Liver (tissue), 9 donors: ENCODE measurements around the gene TSN. TPM values are rescaled to one million over a fixed set of nuclear protein-coding genes. Genes with fewer than 3 reads are reported as not detected.

Experiments used
- DNase-seq: peaks from one replicate; pipeline ENCODE4 v3.0.0-alpha.2; 2017; ENCODE audit warnings: low spot score
- H3K27ac ChIP-seq, 2 donors: one replicate each; pipeline ENCODE4 v1.7.0; 2013; ENCODE audit warnings: inconsistent platforms in 2 of 2, low read length in 2 of 2, control low read depth in 1 of 2, low read depth in 1 of 2, mild to moderate bottlenecking in 1 of 2
- H3K27me3 ChIP-seq, 4 donors: one replicate each; pipeline versions ENCODE4 v1.6.1 to v1.7.0; 2013; ENCODE audit warnings: low read length in 3 of 4, inconsistent platforms in 1 of 4, mild to moderate bottlenecking in 1 of 4, moderate library complexity in 1 of 4; ENCODE audit not compliant: control insufficient read depth in 4 of 4, insufficient read depth in 4 of 4
- H3K36me3 ChIP-seq, 4 donors: one replicate each; pipeline versions ENCODE4 v1.6.1 to v1.7.0; 2013; ENCODE audit warnings: low read length in 3 of 4, mild to moderate bottlenecking in 3 of 4, low read depth in 1 of 4, moderate library complexity in 1 of 4; ENCODE audit not compliant: control insufficient read depth in 4 of 4, insufficient read depth in 3 of 4
- H3K4me1 ChIP-seq, 4 donors: one replicate each; pipeline versions ENCODE4 v1.6.1 to v1.7.0; 2013; ENCODE audit warnings: low read length in 3 of 4, mild to moderate bottlenecking in 3 of 4, moderate library complexity in 1 of 4; ENCODE audit not compliant: control insufficient read depth in 4 of 4, insufficient read depth in 4 of 4
- H3K4me3 ChIP-seq, 3 donors: one replicate each; pipeline versions ENCODE4 v1.6.1 to v1.7.0; 2013; ENCODE audit warnings: low read length in 3 of 3, control low read depth in 1 of 3, low read depth in 1 of 3, mild to moderate bottlenecking in 1 of 3
- H3K9ac ChIP-seq, 2 donors: one replicate each; pipeline ENCODE4 v1.7.0; 2013; ENCODE audit warnings: low read length in 2 of 2, mild to moderate bottlenecking in 2 of 2, moderate library complexity in 2 of 2, control low read depth in 1 of 2, low read depth in 1 of 2
- H3K9me3 ChIP-seq, 4 donors: one replicate each; pipeline versions ENCODE4 v1.6.1 to v1.7.0; 2013; ENCODE audit warnings: low read length in 3 of 4; ENCODE audit not compliant: control insufficient read depth in 4 of 4
- ATF3 ChIP-seq: IDR thresholded peaks from 2 replicates; pipeline ENCODE4 v1.6.1; 2016; ENCODE audit warnings: antibody characterized with exemption
- CTCF ChIP-seq: fragments of 150-350 bp; IDR thresholded peaks from 2 replicates; pipeline ENCODE4 v1.5.1; 2017; ENCODE audit warnings: improper control_type of control experiment, low read depth, low read length; ENCODE audit not compliant: missing input control
- EGR1 ChIP-seq, 2 donors: IDR thresholded peaks; 2 replicates each; pipeline ENCODE4 v1.6.1; 2016 to 2018; ENCODE audit warnings: antibody characterized with exemption in 2 of 2, low read depth in 2 of 2
- FOXA1 ChIP-seq: IDR thresholded peaks from 2 replicates; pipeline ENCODE4 v1.6.1; 2016; ENCODE audit warnings: antibody characterized with exemption
- FOXA2 ChIP-seq: IDR thresholded peaks from 2 replicates; pipeline ENCODE4 v1.6.1; 2016; ENCODE audit warnings: antibody characterized with exemption
- GABPA ChIP-seq, 2 donors: IDR thresholded peaks in 1 of 2; conservative IDR thresholded peaks in 1 of 2; 2 replicates each; pipeline ENCODE4 v1.6.1; 2016; ENCODE audit warnings: antibody characterized with exemption in 2 of 2, mild to moderate bottlenecking in 1 of 2, moderate library complexity in 1 of 2
- HNF4A ChIP-seq, 2 donors: conservative IDR thresholded peaks; 2 replicates each; pipeline ENCODE4 v1.6.1; 2016; ENCODE audit warnings: antibody characterized with exemption in 2 of 2, mild to moderate bottlenecking in 2 of 2
- HNF4G ChIP-seq: IDR thresholded peaks from 2 replicates; pipeline ENCODE4 v1.6.1; 2016; ENCODE audit warnings: antibody characterized with exemption
- JUND ChIP-seq, 2 donors: IDR thresholded peaks; 2 replicates each; pipeline ENCODE4 v1.6.1; 2016; ENCODE audit warnings: antibody characterized with exemption in 2 of 2
- MAX ChIP-seq: IDR thresholded peaks from 2 replicates; pipeline ENCODE4 v1.6.1; 2016; ENCODE audit warnings: antibody characterized with exemption
- RAD21 ChIP-seq, 2 donors: IDR thresholded peaks; 2 replicates each; pipeline ENCODE4 v1.6.1; 2016; ENCODE audit warnings: antibody characterized with exemption in 2 of 2, mild to moderate bottlenecking in 2 of 2
- REST ChIP-seq: IDR thresholded peaks from 2 replicates; pipeline ENCODE4 v1.6.1; 2016; ENCODE audit warnings: antibody characterized with exemption, mild to moderate bottlenecking
- RXRA ChIP-seq, 2 donors: IDR thresholded peaks; 2 replicates each; pipeline ENCODE4 v1.6.1; 2017 to 2018; ENCODE audit warnings: antibody characterized with exemption in 2 of 2, mild to moderate bottlenecking in 1 of 2
- SP1 ChIP-seq: IDR thresholded peaks from 2 replicates; pipeline ENCODE4 v1.6.1; 2018; ENCODE audit warnings: antibody characterized with exemption, mild to moderate bottlenecking
- TAF1 ChIP-seq: conservative IDR thresholded peaks from 2 replicates; pipeline ENCODE4 v1.6.1; 2016; ENCODE audit warnings: antibody characterized with exemption, mild to moderate bottlenecking
- YY1 ChIP-seq: IDR thresholded peaks from 2 replicates; pipeline ENCODE4 v1.6.1; 2016; ENCODE audit warnings: antibody characterized with exemption, mild to moderate bottlenecking
- ZBTB33 ChIP-seq: IDR thresholded peaks from 2 replicates; pipeline ENCODE4 v1.6.1; 2016; ENCODE audit warnings: antibody characterized with exemption
- WGBS: extraction: QIAGEN DNeasy Blood & Tissue Kit; methylation state at CpG from one replicate; pipeline ENCODE4 v1.1.7; 2013; 5-methylcytosine and 5-hydroxymethylcytosine counted together
- polyA plus RNA-seq, 2 donors: library from polyadenylated mRNA; stranded (reverse) in 1 of 2; unstranded in 1 of 2; fragments of 200-250 nt in 1 of 2; fragments of >200 nt in 1 of 2; fragmentation: Nextera tagmentation in 1 of 2; extraction: Ambion mirVana in 1 of 2; gene quantifications; one replicate each; pipeline versions ENCODE4 v1.2.1 to v1.2.3, GENCODE V29; 2013 to 2015
- total RNA-seq, 2 donors: library from RNA; depleted of rRNA; stranded (reverse); fragments of >200 nt; gene quantifications; one replicate each; pipeline ENCODE4 v1.2.3, GENCODE V29; 2014
- donor health status: healthy.
- donor health status: healthy.
- donor health status: healthy.
- donor health status: healthy.
- donor health status: healthy.

Gene TSN
- total and polyA plus RNA-seq, 4 donors = 17.0 to 30.6 (median 17.7) TPM

GRCh38 chr2:121736462-121737336 is 18.8 kb upstream of the TSN start, which contains the start of gene NIFK (continued):
- TF ChIP-seq FOXA2 = no peak
- no peak for TF ChIP-seq HNF4A (conservative IDR thresholded peaks at IDR 0.05)
- TF ChIP-seq GABPA (IDR thresholded peaks at IDR 0.05 in 1 of 2, conservative IDR thresholded peaks at IDR 0.05 in 1 of 2) = peak; percentile 79 to 93
- peak; percentile 63 for TF ChIP-seq YY1
- TF ChIP-seq ATF3 = no peak
- TF ChIP-seq JUND (IDR thresholded peaks at IDR 0.05) = no peak
- TF ChIP-seq TAF1 = no peak
- peak in 1 of 2 donors; percentile 33 for TF ChIP-seq RAD21 (IDR thresholded peaks at IDR 0.05)
- no peak for TF ChIP-seq HNF4G
- no peak for TF ChIP-seq RXRA (IDR thresholded peaks at IDR 0.05)
- no peak for TF ChIP-seq FOXA1

GRCh38 chr2:121740973-121741372 is 14.5 kb upstream of the TSN start:
- H3K4me1 ChIP-seq = peaks cover 0 to 4% (median under 1%) of the 10 kb centered on the region in 4 donors
- WGBS = 82% methylated on average over 6 of the region's 6 CpGs
- H3K4me3 ChIP-seq = no peak overlapping the region
- TF ChIP-seq RXRA (IDR thresholded peaks at IDR 0.05) = no peak
- no peak for TF ChIP-seq EGR1 (IDR thresholded peaks at IDR 0.05; ENCODE audit: low read depth in 2 of 2)
- TF ChIP-seq JUND (IDR thresholded peaks at IDR 0.05) = no peak
- TF ChIP-seq GABPA (IDR thresholded peaks at IDR 0.05 in 1 of 2, conservative IDR thresholded peaks at IDR 0.05 in 1 of 2) = no peak
- TF ChIP-seq CTCF = no peak
- no peak for TF ChIP-seq REST
- no peak for TF ChIP-seq HNF4A (conservative IDR thresholded peaks at IDR 0.05)
- TF ChIP-seq ZBTB33 = no peak
- TF ChIP-seq FOXA2 = no peak
- TF ChIP-seq HNF4G = no peak
- no peak for TF ChIP-seq SP1
- TF ChIP-seq ATF3 = no peak
- no peak for TF ChIP-seq MAX
- no peaks in the 10 kb centered on the region for H3K27me3 ChIP-seq
- DNase-seq = no peak
- H3K9ac ChIP-seq = no peak overlapping the region
- H3K36me3 ChIP-seq = no peaks in the 10 kb centered on the region
- H3K9me3 ChIP-seq = no peaks in the 10 kb centered on the region
- H3K27ac ChIP-seq = no peak overlapping the region
